Measurements from ENCODE around the gene ATXN2.
"Not testable (repeated sequence)": the region's sequence is repeated elsewhere in the genome, so short reads cannot be mapped to it uniquely, and the experiment has no call there.

Gene ATXN2

GRCh38 chr12:111560844-111561243, 38.3 kb downstream of the ATXN2 start:
- 92% methylated on average over 8 of the region's 10 CpGs for WGBS
- H3K9ac ChIP-seq (ENCODE audit: low read depth, low read length); H3K4me1 ChIP-seq (ENCODE audit: insufficient read depth, low read length); H3K27me3 ChIP-seq (ENCODE audit: insufficient read depth, low read length); H3K27ac ChIP-seq (ENCODE audit: low read depth, low read length); H3K4me3 ChIP-seq (ENCODE audit: low read length); H3K36me3 ChIP-seq (ENCODE audit: insufficient read depth, low read length); H3K9me3 ChIP-seq (ENCODE audit: insufficient read depth, low read depth, low read length): not testable (repeated sequence)

GRCh38 chr12:111558107-111558376, 41.1 kb downstream of the ATXN2 start:
- WGBS: 91% methylated on average over 2 of the region's 3 CpGs
- H3K27ac ChIP-seq (ENCODE audit: low read depth, low read length): no peak overlapping the region

GRCh38 chr12:111557271-111558106, 41.6 kb downstream of the ATXN2 start:
- peaks cover 13% of the 10 kb centered on the region; the same call in 1 of the 2 replicates for H3K36me3 ChIP-seq (ENCODE audit: insufficient read depth, low read length)
- no peak overlapping the region for H3K4me3 ChIP-seq (ENCODE audit: low read length)
- H3K27ac ChIP-seq (ENCODE audit: low read depth, low read length): no peak overlapping the region

More at GRCh38 chr12:111558107-111558376, 41.1 kb downstream of the ATXN2 start:
- no peaks in the 10 kb centered on the region for H3K27me3 ChIP-seq (ENCODE audit: insufficient read depth, low read length)
- H3K4me3 ChIP-seq (ENCODE audit: low read length): no peak overlapping the region
- H3K4me1 ChIP-seq (ENCODE audit: insufficient read depth, low read length): 0 out of 2 replicates have a peak, but pooled peaks cover 3% of the 10 kb centered on the region
- no peaks in the 10 kb centered on the region for H3K9me3 ChIP-seq (ENCODE audit: insufficient read depth, low read depth, low read length)
- no peak overlapping the region for H3K9ac ChIP-seq (ENCODE audit: low read depth, low read length)
- 0 out of 2 replicates have a peak, but pooled peaks cover 10% of the 10 kb centered on the region for H3K36me3 ChIP-seq (ENCODE audit: insufficient read depth, low read length)

GRCh38 chr12:111556676-111557075, 42.4 kb downstream of the ATXN2 start:
- Histone ChIP-seq H3K9me3 (ENCODE audit: insufficient read depth, low read depth, low read length) (no peaks in the 10 kb centered on the region), H3K4me1 (ENCODE audit: insufficient read depth, low read length) (0 out of 2 replicates have a peak, but pooled peaks cover 6% of the 10 kb centered on the region), H3K4me3 (ENCODE audit: low read length) (no peak overlapping the region), H3K36me3 (ENCODE audit: insufficient read depth, low read length) (peaks cover 19% of the 10 kb centered on the region), H3K9ac (ENCODE audit: low read depth, low read length) (no peak overlapping the region), H3K27ac (ENCODE audit: low read depth, low read length) (no peak overlapping the region), H3K27me3 (ENCODE audit: insufficient read depth, low read length) (no peaks in the 10 kb centered on the region)
- WGBS: 90% methylated on average over 4 of the region's 6 CpGs

More at GRCh38 chr12:111557271-111558106, 41.6 kb downstream of the ATXN2 start:
- Histone ChIP-seq H3K4me1 (ENCODE audit: insufficient read depth, low read length) (0 out of 2 replicates have a peak, but pooled peaks cover 6% of the 10 kb centered on the region), H3K9me3 (ENCODE audit: insufficient read depth, low read depth, low read length) (no peaks in the 10 kb centered on the region), H3K9ac (ENCODE audit: low read depth, low read length) (no peak overlapping the region), H3K27me3 (ENCODE audit: insufficient read depth, low read length) (no peaks in the 10 kb centered on the region)
- 95% methylated on average over 5 of the region's 5 CpGs for WGBS

- not testable (repeated sequence) for H3K27ac ChIP-seq (ENCODE audit: low read depth, low read length); H3K4me1 ChIP-seq (ENCODE audit: insufficient read depth, low read length); H3K9me3 ChIP-seq (ENCODE audit: insufficient read depth, low read depth, low read length); H3K4me3 ChIP-seq (ENCODE audit: low read length); H3K9ac ChIP-seq (ENCODE audit: low read depth, low read length); H3K27me3 ChIP-seq (ENCODE audit: insufficient read depth, low read length)
- H3K36me3 ChIP-seq (ENCODE audit: insufficient read depth, low read length): peaks cover 32% of the 10 kb centered on the region
- WGBS: 87% methylated on average over 3 of the region's 3 CpGs
Observed at GRCh38 chr12:111555313-111555712, 43.8 kb downstream of the ATXN2 start.

GRCh38 chr12:111546758-111547383, 52.2 kb downstream of the ATXN2 start:
- Histone ChIP-seq H3K4me3 (ENCODE audit: low read length) (no peak overlapping the region), H3K9ac (ENCODE audit: low read depth, low read length) (no peak overlapping the region), H3K36me3 (ENCODE audit: insufficient read depth, low read length) (peaks cover 68% of the 10 kb centered on the region), H3K27ac (ENCODE audit: low read depth, low read length) (no peak overlapping the region), H3K9me3 (ENCODE audit: insufficient read depth, low read depth, low read length) (no peaks in the 10 kb centered on the region), H3K27me3 (ENCODE audit: insufficient read depth, low read length) (no peaks in the 10 kb centered on the region), H3K4me1 (ENCODE audit: insufficient read depth, low read length) (no peaks in the 10 kb centered on the region)
- WGBS: 95% methylated on average over 8 of the region's 8 CpGs

GRCh38 chr12:111546171-111546570, 52.9 kb downstream of the ATXN2 start:
- over 99% methylated on average over 2 of the region's 2 CpGs for WGBS
- H3K36me3 ChIP-seq (ENCODE audit: insufficient read depth, low read length): peaks cover 62% of the 10 kb centered on the region

GRCh38 chr12:111544032-111544431, 55.1 kb downstream of the ATXN2 start:
- Histone ChIP-seq H3K36me3 (ENCODE audit: insufficient read depth, low read length) (peaks cover 50% of the 10 kb centered on the region), H3K9ac (ENCODE audit: low read depth, low read length) (no peak overlapping the region), H3K4me3 (ENCODE audit: low read length) (no peak overlapping the region), H3K27me3 (ENCODE audit: insufficient read depth, low read length) (no peaks in the 10 kb centered on the region), H3K27ac (ENCODE audit: low read depth, low read length) (no peak overlapping the region), H3K9me3 (ENCODE audit: insufficient read depth, low read depth, low read length) (no peaks in the 10 kb centered on the region), H3K4me1 (ENCODE audit: insufficient read depth, low read length) (no peaks in the 10 kb centered on the region)
- 100% methylated on average over 1 of the region's 1 CpG for WGBS

More at GRCh38 chr12:111546171-111546570, 52.9 kb downstream of the ATXN2 start:
- H3K27me3 ChIP-seq (ENCODE audit: insufficient read depth, low read length): no peaks in the 10 kb centered on the region
- H3K4me1 ChIP-seq (ENCODE audit: insufficient read depth, low read length): no peaks in the 10 kb centered on the region
- no peak overlapping the region for H3K4me3 ChIP-seq (ENCODE audit: low read length)
- H3K27ac ChIP-seq (ENCODE audit: low read depth, low read length): no peak overlapping the region
- H3K9ac ChIP-seq (ENCODE audit: low read depth, low read length): no peak overlapping the region
- H3K9me3 ChIP-seq (ENCODE audit: insufficient read depth, low read depth, low read length): no peaks in the 10 kb centered on the region

- WGBS: 95% methylated on average over 2 of the region's 2 CpGs
- no peak overlapping the region for H3K4me3 ChIP-seq (ENCODE audit: low read length)
- H3K27me3 ChIP-seq (ENCODE audit: insufficient read depth, low read length): no peaks in the 10 kb centered on the region
- H3K9me3 ChIP-seq (ENCODE audit: insufficient read depth, low read depth, low read length): no peaks in the 10 kb centered on the region
- H3K9ac ChIP-seq (ENCODE audit: low read depth, low read length): no peak overlapping the region
- no peak overlapping the region for H3K27ac ChIP-seq (ENCODE audit: low read depth, low read length)
- no peaks in the 10 kb centered on the region for H3K4me1 ChIP-seq (ENCODE audit: insufficient read depth, low read length)
- H3K36me3 ChIP-seq (ENCODE audit: insufficient read depth, low read length): peaks cover 54% of the 10 kb centered on the region
Observed at GRCh38 chr12:111532751-111533150, 66.4 kb downstream of the ATXN2 start.

- no peak overlapping the region for H3K4me3 ChIP-seq (ENCODE audit: low read length)
- no peaks in the 10 kb centered on the region for H3K4me1 ChIP-seq (ENCODE audit: insufficient read depth, low read length)
- H3K27me3 ChIP-seq (ENCODE audit: insufficient read depth, low read length): no peaks in the 10 kb centered on the region
- 57% methylated on average over 7 of the region's 8 CpGs for WGBS
- no peaks in the 10 kb centered on the region for H3K9me3 ChIP-seq (ENCODE audit: insufficient read depth, low read depth, low read length)
- H3K27ac ChIP-seq (ENCODE audit: low read depth, low read length): no peak overlapping the region
- H3K9ac ChIP-seq (ENCODE audit: low read depth, low read length): no peak overlapping the region
- H3K36me3 ChIP-seq (ENCODE audit: insufficient read depth, low read length): peaks cover 60% of the 10 kb centered on the region
Observed at GRCh38 chr12:111529424-111530368, 69.4 kb downstream of the ATXN2 start.
